Hepatocyte (in vitro differentiated cells): ENCODE measurements around the gene KIF3A.

Experiments used
- EZH2phosphoT487 ChIP-seq: fragments of 200-600 bp; sonication (generic); IDR thresholded peaks from one replicate; pipeline ENCODE4 v1.6.1; 2018; ENCODE audit warnings: antibody characterized with exemption, mild to moderate bottlenecking, low read depth, moderate library complexity; ENCODE audit not compliant: unreplicated experiment, severe bottlenecking
- TF ChIP-seq, protein P1 (sequence below): fragments of 200-600 bp; sonication (generic); IDR thresholded peaks from 2 replicates; pipeline ENCODE4 v1.5.1; 2016; ENCODE audit warnings: antibody characterized with exemption, mild to moderate bottlenecking; ENCODE audit not compliant: poor library complexity

DNA sequence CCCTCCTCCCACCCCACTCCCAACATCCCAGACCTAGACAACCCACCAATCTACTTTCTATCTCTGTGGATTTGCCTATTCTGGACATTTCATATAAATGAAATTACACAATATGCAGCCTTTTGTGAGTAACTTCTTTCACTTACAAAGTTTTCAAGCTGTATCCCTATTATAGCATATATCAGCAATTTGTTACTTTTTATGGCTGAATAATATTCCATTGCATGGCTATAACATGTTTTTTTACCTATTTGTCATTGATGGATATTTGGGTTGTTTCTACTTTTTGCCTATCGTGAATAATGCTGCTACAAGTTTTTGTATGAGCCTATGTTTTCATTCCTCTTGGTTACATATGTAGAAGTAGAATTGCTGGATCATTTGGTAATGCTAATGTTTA, 1.9 kb upstream of the KIF3A start:
- TF ChIP-seq, protein P1, sequence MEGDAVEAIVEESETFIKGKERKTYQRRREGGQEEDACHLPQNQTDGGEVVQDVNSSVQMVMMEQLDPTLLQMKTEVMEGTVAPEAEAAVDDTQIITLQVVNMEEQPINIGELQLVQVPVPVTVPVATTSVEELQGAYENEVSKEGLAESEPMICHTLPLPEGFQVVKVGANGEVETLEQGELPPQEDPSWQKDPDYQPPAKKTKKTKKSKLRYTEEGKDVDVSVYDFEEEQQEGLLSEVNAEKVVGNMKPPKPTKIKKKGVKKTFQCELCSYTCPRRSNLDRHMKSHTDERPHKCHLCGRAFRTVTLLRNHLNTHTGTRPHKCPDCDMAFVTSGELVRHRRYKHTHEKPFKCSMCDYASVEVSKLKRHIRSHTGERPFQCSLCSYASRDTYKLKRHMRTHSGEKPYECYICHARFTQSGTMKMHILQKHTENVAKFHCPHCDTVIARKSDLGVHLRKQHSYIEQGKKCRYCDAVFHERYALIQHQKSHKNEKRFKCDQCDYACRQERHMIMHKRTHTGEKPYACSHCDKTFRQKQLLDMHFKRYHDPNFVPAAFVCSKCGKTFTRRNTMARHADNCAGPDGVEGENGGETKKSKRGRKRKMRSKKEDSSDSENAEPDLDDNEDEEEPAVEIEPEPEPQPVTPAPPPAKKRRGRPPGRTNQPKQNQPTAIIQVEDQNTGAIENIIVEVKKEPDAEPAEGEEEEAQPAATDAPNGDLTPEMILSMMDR, result no peak
- TF ChIP-seq EZH2phosphoT487, result no peak
